GM23338 (cell line): ENCODE data around the gene DMBT1.

Experiments
- CREB1 ChIP-seq: fragments of 250-450 bp; sonication (Bioruptor Pico); IDR thresholded peaks from 2 replicates; pipeline ENCODE4 v1.5.0; 2020; ENCODE audit warnings: low read depth, mild to moderate bottlenecking, moderate library complexity
- CTCF ChIP-seq, 2 experiments: fragments of 200-600 bp in 1 of 2; sonication (generic) in 1 of 2; conservative IDR thresholded peaks; 2 replicates each; pipeline versions ENCODE4 v1.5.1 to v1.6.1; 2016 to 2017; ENCODE audit warnings: antibody characterized with exemption in 2 of 2, low read depth in 2 of 2, mild to moderate bottlenecking in 2 of 2, moderate library complexity in 1 of 2
- ETS1 ChIP-seq: IDR thresholded peaks from 2 replicates; pipeline ENCODE4 v1.6.1; 2016; ENCODE audit warnings: antibody characterized with exemption
- EZH2 ChIP-seq: fragments of 200-600 bp; sonication (generic); IDR thresholded peaks from one replicate; pipeline ENCODE4 v1.8.0; 2017; ENCODE audit warnings: antibody characterized with exemption, mild to moderate bottlenecking, low read depth; ENCODE audit not compliant: unreplicated experiment
- EZH2phosphoT487 ChIP-seq: fragments of 200-600 bp; sonication (generic); IDR thresholded peaks from one replicate; pipeline ENCODE4 v1.8.1; 2018; ENCODE audit warnings: antibody characterized with exemption; ENCODE audit not compliant: unreplicated experiment
- POLR2AphosphoS5 ChIP-seq: IDR thresholded peaks from 2 replicates; pipeline ENCODE4 v1.6.1; 2016; ENCODE audit warnings: antibody characterized with exemption, low read depth
- REST ChIP-seq: IDR thresholded peaks from one replicate; pipeline ENCODE4 v1.6.1; 2018; ENCODE audit warnings: antibody characterized with exemption; ENCODE audit not compliant: unreplicated experiment
- STAT1 ChIP-seq: IDR thresholded peaks from one replicate; pipeline ENCODE4 v1.6.1; 2016; ENCODE audit warnings: antibody characterized with exemption; ENCODE audit not compliant: unreplicated experiment

- peak; percentile 61 to 62 for TF ChIP-seq CTCF (conservative IDR thresholded peaks at IDR 0.05; ENCODE audit: low read depth in 2 of 2)
- no peak for TF ChIP-seq STAT1
- TF ChIP-seq EZH2: no peak
- TF ChIP-seq POLR2AphosphoS5: no peak
- TF ChIP-seq EZH2phosphoT487: no peak
- no peak for TF ChIP-seq REST
- no peak for TF ChIP-seq ETS1
- no peak for TF ChIP-seq CREB1
Observed at GRCh38 chr10:122525788-122526187, 34.8 kb upstream of the DMBT1 start.
